IMR-90 (cell line): ENCODE results near the gene CITED4. TPM values are rescaled to one million over a fixed set of nuclear protein-coding genes. Genes with fewer than 3 reads are reported as not detected.
A peak's percentile ranks its signal among the peaks of the same experiment; 100 is the strongest.

Experiments
- ATAC-seq: fragments of 200-7000 bp; cut with Tn5 transposase; 2 replicates; pipeline ENCODE4 v1.9.1; 2020; ENCODE audit warnings: low read depth, mild to moderate bottlenecking, moderate library complexity
- BruUV-seq: library from RNA; stranded (reverse); fragments of 400-500 nt; replicated peaks from 2 replicates; lab custom pipeline; 2021; lab: Mats Ljungman, UMichigan
- CTCF ChIA-PET: fragments of 300-600 bp; formaldehyde crosslinking; extraction: SDS; loops from one replicate; lab custom pipeline; 2021; ENCODE audit warnings: antibody characterized with exemption; lab: Yijun Ruan, JAX
- POLR2A ChIA-PET: fragments of 300-600 bp; sonication (Branson Sonifier 250); formaldehyde crosslinking; loops from one replicate; lab custom pipeline; 2022; ENCODE audit warnings: antibody characterized with exemption; ENCODE audit not compliant: unreplicated experiment; lab: Charles Lee
- DNase-seq: peaks from one replicate; pipeline ENCODE4 v3.0.0; 2013
- H2AFZ ChIP-seq: replicated peaks from 2 replicates; pipeline ENCODE3; 2013; ENCODE audit warnings: low read length, mild to moderate bottlenecking; ENCODE audit not compliant: poor library complexity
- H2AK5ac ChIP-seq: 2 replicates; pipeline ENCODE4 v1.6.1; 2013; ENCODE audit warnings: low read depth, low read length, inconsistent platforms
- H2AK9ac ChIP-seq: replicated peaks from 2 replicates; pipeline ENCODE3; 2013; ENCODE audit warnings: mild to moderate bottlenecking, low read depth, low read length, moderate library complexity; ENCODE audit not compliant: poor library complexity
- H2BK120ac ChIP-seq: 2 replicates; pipeline ENCODE4 v1.6.1; 2013; ENCODE audit warnings: low read depth, low read length, inconsistent platforms
- H2BK15ac ChIP-seq: 3 replicates; pipeline ENCODE4 v1.6.1; 2013; ENCODE audit warnings: low read depth, low read length, inconsistent platforms
- H2BK20ac ChIP-seq: 2 replicates; pipeline ENCODE4 v1.6.1; 2013; ENCODE audit warnings: low read depth, mild to moderate bottlenecking, inconsistent platforms, low read length, moderate library complexity
- H2BK5ac ChIP-seq: 2 replicates; pipeline ENCODE4 v1.6.1; 2013; ENCODE audit warnings: mild to moderate bottlenecking, low read depth, low read length, inconsistent platforms; ENCODE audit not compliant: poor library complexity, severe bottlenecking
- H3K14ac ChIP-seq: replicated peaks from 2 replicates; pipeline ENCODE4 v1.6.1; 2013; ENCODE audit warnings: low read depth, low read length, inconsistent platforms
- H3K18ac ChIP-seq: 2 replicates; pipeline ENCODE4 v1.6.1; 2013; ENCODE audit warnings: low read depth, low read length, control low read depth
- H3K23ac ChIP-seq: 2 replicates; pipeline ENCODE4 v1.6.1; 2013; ENCODE audit warnings: low read depth, low read length, inconsistent platforms
- H3K27ac ChIP-seq: 2 replicates; pipeline ENCODE4 v1.5.1; 2013; ENCODE audit warnings: mild to moderate bottlenecking, control low read depth, low read length; ENCODE audit not compliant: insufficient read depth
- H3K27me3 ChIP-seq: 2 replicates; pipeline ENCODE4 v1.6.1; 2013; ENCODE audit warnings: low read length; ENCODE audit not compliant: control insufficient read depth, insufficient read depth
- H3K36me3 ChIP-seq: 2 replicates; pipeline ENCODE4 v1.6.1; 2013; ENCODE audit warnings: low read length, mixed read lengths; ENCODE audit not compliant: control insufficient read depth, insufficient read depth
- H3K4ac ChIP-seq: 2 replicates; pipeline ENCODE4 v1.6.1; 2013; ENCODE audit warnings: low read depth, low read length, inconsistent platforms
- H3K4me1 ChIP-seq: 2 replicates; pipeline ENCODE4 v1.6.1; 2013; ENCODE audit warnings: low read length, mixed read lengths; ENCODE audit not compliant: control insufficient read depth, insufficient read depth
- H3K4me2 ChIP-seq: 2 replicates; pipeline ENCODE4 v1.6.1; 2013; ENCODE audit warnings: low read depth, mild to moderate bottlenecking, control low read depth, low read length, moderate library complexity
- H3K4me3 ChIP-seq: 2 replicates; pipeline ENCODE4 v1.5.1; 2013; ENCODE audit warnings: low read depth, mild to moderate bottlenecking, control low read depth, low read length, moderate library complexity; ENCODE audit not compliant: insufficient read depth
- H3K56ac ChIP-seq: 2 replicates; pipeline ENCODE4 v1.6.1; 2013; ENCODE audit warnings: low read length, inconsistent platforms; ENCODE audit not compliant: insufficient read depth; ENCODE audit errors: extremely low read depth
- H3K79me1 ChIP-seq, 2 experiments: 2 replicates each; pipeline ENCODE4 v1.6.1; 2013; ENCODE audit warnings: low read length in 2 of 2, inconsistent platforms in 1 of 2, low read depth in 1 of 2
- H3K9ac ChIP-seq: 2 replicates; pipeline ENCODE4 v1.6.1; 2013; ENCODE audit warnings: low read depth, low read length, control low read depth
- H3K9me1 ChIP-seq: 2 replicates; pipeline ENCODE4 v1.6.1; 2013; ENCODE audit warnings: low read length, inconsistent platforms; ENCODE audit not compliant: insufficient read depth
- H3K9me3 ChIP-seq: 2 replicates; pipeline ENCODE4 v1.6.1; 2013; ENCODE audit warnings: low read length; ENCODE audit not compliant: control insufficient read depth, insufficient read depth
- H4K20me1 ChIP-seq: 2 replicates; pipeline ENCODE4 v1.6.1; 2013; ENCODE audit warnings: low read length, inconsistent platforms; ENCODE audit not compliant: insufficient read depth
- H4K5ac ChIP-seq: 2 replicates; pipeline ENCODE4 v1.6.1; 2013; ENCODE audit warnings: mild to moderate bottlenecking, low read depth, low read length, control low read depth
- H4K8ac ChIP-seq, 2 experiments: 2 replicates each; pipeline ENCODE4 v1.6.1; 2013; ENCODE audit warnings: low read depth in 2 of 2, low read length in 2 of 2, control low read depth in 1 of 2, inconsistent platforms in 1 of 2
- H4K91ac ChIP-seq: 2 replicates; pipeline ENCODE4 v1.6.1; 2013; ENCODE audit warnings: low read depth, low read length, inconsistent platforms; ENCODE audit not compliant: insufficient read depth
- BHLHE40 ChIP-seq: fragments of 150-350 bp; IDR thresholded peaks from 2 replicates; pipeline ENCODE4 v1.6.1; 2016; ENCODE audit warnings: mild to moderate bottlenecking, low read depth, low read length
- CEBPB ChIP-seq: IDR thresholded peaks from 2 replicates; pipeline ENCODE4 v1.6.1; 2012; ENCODE audit warnings: low read depth, low read length, improper control_type of control experiment
- CHD1 ChIP-seq: IDR thresholded peaks from 2 replicates; pipeline ENCODE4 v1.6.1; 2012; ENCODE audit warnings: low read depth, low read length, improper control_type of control experiment
- FOS ChIP-seq: fragments of 150-350 bp; IDR thresholded peaks from 2 replicates; pipeline ENCODE4 v1.6.1; 2016; ENCODE audit warnings: low read depth, low read length
- MAFK ChIP-seq: IDR thresholded peaks from 2 replicates; pipeline ENCODE4 v1.6.1; 2012; ENCODE audit warnings: low read depth, low read length, improper control_type of control experiment
- MAZ ChIP-seq: IDR thresholded peaks from 2 replicates; pipeline ENCODE4 v1.6.1; 2012; ENCODE audit warnings: low read depth, mild to moderate bottlenecking, low read length, improper control_type of control experiment, moderate library complexity, borderline replicate concordance
- MXI1 ChIP-seq: IDR thresholded peaks from 2 replicates; pipeline ENCODE4 v1.6.1; 2012; ENCODE audit warnings: low read depth, mild to moderate bottlenecking, low read length, moderate library complexity, borderline replicate concordance
- NFE2L2 ChIP-seq: fragments of 150-350 bp; IDR thresholded peaks from 2 replicates; pipeline ENCODE4 v1.6.1; 2016; ENCODE audit warnings: low read depth, mild to moderate bottlenecking, low read length
- POLR2A ChIP-seq: IDR thresholded peaks from 2 replicates; pipeline ENCODE4 v1.6.1; 2012; ENCODE audit warnings: mild to moderate bottlenecking, low read depth, low read length
- RFX5 ChIP-seq: IDR thresholded peaks from 2 replicates; pipeline ENCODE4 v1.8.0; 2012; ENCODE audit warnings: low read depth, mild to moderate bottlenecking, low read length, moderate library complexity
- SMC3 ChIP-seq: fragments of 150-350 bp; IDR thresholded peaks from 2 replicates; pipeline ENCODE4 v1.6.1; 2016; ENCODE audit warnings: low read depth, mild to moderate bottlenecking, antibody characterized with exemption, low read length, moderate library complexity
- whole genome bisulfite sequencing, 2 experiments: methylation state at CpG; one replicate each; pipeline versions ENCODE4 v1.1.5 to v1.1.7; 2013; ENCODE audit warnings: missing lambda C conversion rate in 2 of 2; ENCODE audit not compliant: insufficient read length in 1 of 2; ENCODE audit errors: extremely low coverage in 2 of 2; 5-methylcytosine and 5-hydroxymethylcytosine counted together
- dilution Hi-C: fragments of 300-500 bp; cut with HindIII; formaldehyde crosslinking; loops from one replicate; pipeline ENCODE4 v1.14.3; 2018; ENCODE audit warnings: low sequenced_read_pairs; ENCODE audit not compliant: unreplicated experiment
- in situ Hi-C: fragments of 300-500 bp; cut with MboI; formaldehyde crosslinking; loops from 3 replicates; pipeline ENCODE4 v1.14.3; 2019; ENCODE audit warnings: low sequenced_read_pairs, inconsistent platforms, mixed read lengths
- intact Hi-C: fragments of 100-400 bp; cut with micrococcal nuclease; formaldehyde crosslinking; loops from 2 replicates; pipeline ENCODE4 v1.10.0; 2022
- polyA plus RNA-seq, 3 experiments: library from polyadenylated mRNA; depleted of rRNA; stranded (reverse); fragments of >200 nt; gene quantifications; 2 replicates each; pipeline ENCODE4 v1.2.3, GENCODE V29; 2012; ENCODE audit warnings: low replicate concordance in 1 of 3
- total RNA-seq: library from RNA; depleted of rRNA; stranded (reverse); fragments of >200 nt; gene quantifications from 2 replicates; pipeline ENCODE4 v1.2.3, GENCODE V29; 2012
- TF ChIP-seq, protein P1 (sequence below): conservative IDR thresholded peaks from 2 replicates; pipeline ENCODE4 v1.5.1; 2012; ENCODE audit warnings: mild to moderate bottlenecking, low read depth, low read length, improper control_type of control experiment
- TF ChIP-seq, protein P2 (sequence below): fragments of 150-350 bp; IDR thresholded peaks from 2 replicates; pipeline ENCODE4 v1.6.1; 2016; ENCODE audit warnings: low read depth, mild to moderate bottlenecking, low read length, moderate library complexity, borderline replicate concordance
- TF ChIP-seq, protein P3 (sequence below): fragments of 150-350 bp; IDR thresholded peaks from 2 replicates; pipeline ENCODE4 v1.6.1; 2017; ENCODE audit warnings: mild to moderate bottlenecking, antibody characterized with exemption, low read length, low read depth

Gene CITED4
- total and polyA plus RNA-seq, 2 of the 4 experiments (the other 2 are of a cell fraction): under 0.01 to 1.6 TPM

DNA sequence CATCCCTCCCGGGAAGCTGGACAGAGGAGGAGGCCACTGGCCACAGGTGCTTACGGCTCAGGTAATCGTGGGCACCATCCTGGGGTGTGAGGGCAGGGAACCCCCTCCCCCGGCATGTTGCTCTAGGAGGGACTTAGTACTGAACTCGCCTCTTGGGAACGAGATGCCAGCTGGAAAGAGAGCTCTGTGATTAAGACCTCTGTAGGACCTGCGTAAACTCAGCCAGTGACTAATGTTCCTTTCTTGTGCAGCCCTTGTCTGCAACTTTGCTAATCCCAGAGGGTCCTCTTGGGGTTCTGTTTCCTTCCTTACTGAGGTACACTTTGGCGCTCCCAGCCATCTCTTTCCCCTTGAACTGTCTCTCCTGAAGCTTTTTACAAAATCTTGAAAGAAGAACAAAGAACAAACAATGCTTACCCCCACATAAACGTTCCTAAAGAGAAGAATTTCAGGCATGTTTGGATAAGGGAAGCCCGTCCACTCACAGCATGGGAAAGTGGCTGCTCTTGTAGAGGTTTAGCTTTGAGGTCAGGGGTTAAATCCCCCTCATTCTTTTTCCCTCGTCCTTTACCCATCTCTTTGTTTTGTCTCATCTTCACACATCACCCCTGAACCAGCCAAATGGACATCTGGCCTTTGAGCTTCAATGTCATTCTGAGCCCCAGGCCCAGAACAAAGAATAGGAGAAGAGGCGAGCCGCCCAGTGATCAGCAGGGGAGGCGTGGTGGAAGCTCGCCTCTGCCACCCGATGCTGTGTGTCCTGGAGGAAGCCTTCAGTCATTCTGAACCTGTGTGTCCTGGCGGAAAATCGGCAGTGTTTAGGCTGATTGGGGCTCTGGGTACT lies 37.4 kb downstream of the CITED4 start:
- ChIA-PET CTCF (no interaction called here), POLR2A (interaction anchor here (0.6 kb wide), 1 partner anchor 90 kb away, joined by 3 read pairs; no protein-coding TSS in a partner anchor)
- Histone ChIP-seq H3K4me3 (no peak overlapping the region), H3K9me3 (no peaks in the 10 kb centered on the region), H4K20me1 (no peaks in the 10 kb centered on the region), H3K23ac (no peak overlapping the region), H3K9ac (no peak overlapping the region), H3K56ac (no peak overlapping the region), H2AFZ (peak overlapping the region; percentile 72), H2AK9ac (peak overlapping the region; percentile 4), H4K91ac (peak overlapping the region; percentile 72), H3K18ac (peak overlapping the region; percentile 80), H2BK5ac (no peak overlapping the region), H2BK120ac (peak overlapping the region; percentile 81), H3K27me3 (peaks cover 6% of the 10 kb centered on the region; the same call in 1 of the 2 replicates), H3K4ac (peak overlapping the region; percentile 88), H3K9me1 (peaks cover 16% of the 10 kb centered on the region), H2AK5ac (peak overlapping the region; percentile 77; the same call in 1 of the 2 replicates), H4K5ac (peak overlapping the region; percentile 50), H2BK20ac (peak overlapping the region; percentile 71), H3K14ac (peak overlapping the region; percentile 57), H3K4me1 (peaks cover 11% of the 10 kb centered on the region), H4K8ac (peak overlapping the region; percentile 59 to 71; a peak in 2 of 4 replicates), H3K4me2 (peak overlapping the region; percentile 29; the same call in 1 of the 2 replicates), H2BK15ac (peak overlapping the region; percentile 72; the same call in 1 of the 3 replicates), H3K36me3 (no peaks in the 10 kb centered on the region), H3K27ac (peak overlapping the region; percentile 55), H3K79me1 (no peaks in the 10 kb centered on the region)
- 36% methylated on average over 2 of the region's 18 CpGs; no CpG with 5 or more reads in 1 of the 2 experiments for WGBS, 2 experiments
- DNase-seq (peak; percentile 82), ATAC-seq (peak; percentile 83)
- dilution Hi-C loops (no loop called here), intact Hi-C loops (no loop called here), in situ Hi-C loops (no loop called here)
- BruUV-seq: no TSS peak
- no peak for TF ChIP-seq MAFK
- TF ChIP-seq CHD1: no peak
- TF ChIP-seq, protein P1, sequence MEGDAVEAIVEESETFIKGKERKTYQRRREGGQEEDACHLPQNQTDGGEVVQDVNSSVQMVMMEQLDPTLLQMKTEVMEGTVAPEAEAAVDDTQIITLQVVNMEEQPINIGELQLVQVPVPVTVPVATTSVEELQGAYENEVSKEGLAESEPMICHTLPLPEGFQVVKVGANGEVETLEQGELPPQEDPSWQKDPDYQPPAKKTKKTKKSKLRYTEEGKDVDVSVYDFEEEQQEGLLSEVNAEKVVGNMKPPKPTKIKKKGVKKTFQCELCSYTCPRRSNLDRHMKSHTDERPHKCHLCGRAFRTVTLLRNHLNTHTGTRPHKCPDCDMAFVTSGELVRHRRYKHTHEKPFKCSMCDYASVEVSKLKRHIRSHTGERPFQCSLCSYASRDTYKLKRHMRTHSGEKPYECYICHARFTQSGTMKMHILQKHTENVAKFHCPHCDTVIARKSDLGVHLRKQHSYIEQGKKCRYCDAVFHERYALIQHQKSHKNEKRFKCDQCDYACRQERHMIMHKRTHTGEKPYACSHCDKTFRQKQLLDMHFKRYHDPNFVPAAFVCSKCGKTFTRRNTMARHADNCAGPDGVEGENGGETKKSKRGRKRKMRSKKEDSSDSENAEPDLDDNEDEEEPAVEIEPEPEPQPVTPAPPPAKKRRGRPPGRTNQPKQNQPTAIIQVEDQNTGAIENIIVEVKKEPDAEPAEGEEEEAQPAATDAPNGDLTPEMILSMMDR: no peak
- TF ChIP-seq, protein P2, sequence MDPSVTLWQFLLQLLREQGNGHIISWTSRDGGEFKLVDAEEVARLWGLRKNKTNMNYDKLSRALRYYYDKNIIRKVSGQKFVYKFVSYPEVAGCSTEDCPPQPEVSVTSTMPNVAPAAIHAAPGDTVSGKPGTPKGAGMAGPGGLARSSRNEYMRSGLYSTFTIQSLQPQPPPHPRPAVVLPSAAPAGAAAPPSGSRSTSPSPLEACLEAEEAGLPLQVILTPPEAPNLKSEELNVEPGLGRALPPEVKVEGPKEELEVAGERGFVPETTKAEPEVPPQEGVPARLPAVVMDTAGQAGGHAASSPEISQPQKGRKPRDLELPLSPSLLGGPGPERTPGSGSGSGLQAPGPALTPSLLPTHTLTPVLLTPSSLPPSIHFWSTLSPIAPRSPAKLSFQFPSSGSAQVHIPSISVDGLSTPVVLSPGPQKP: no peak
- TF ChIP-seq MAZ: 0 out of 2 replicates have a peak, but pooled peaks have one; percentile 7
- no peak for TF ChIP-seq SMC3
- TF ChIP-seq, protein P3, sequence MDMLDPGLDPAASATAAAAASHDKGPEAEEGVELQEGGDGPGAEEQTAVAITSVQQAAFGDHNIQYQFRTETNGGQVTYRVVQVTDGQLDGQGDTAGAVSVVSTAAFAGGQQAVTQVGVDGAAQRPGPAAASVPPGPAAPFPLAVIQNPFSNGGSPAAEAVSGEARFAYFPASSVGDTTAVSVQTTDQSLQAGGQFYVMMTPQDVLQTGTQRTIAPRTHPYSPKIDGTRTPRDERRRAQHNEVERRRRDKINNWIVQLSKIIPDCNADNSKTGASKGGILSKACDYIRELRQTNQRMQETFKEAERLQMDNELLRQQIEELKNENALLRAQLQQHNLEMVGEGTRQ: no peak
- TF ChIP-seq CEBPB: no peak
- TF ChIP-seq MXI1: no peak
- no peak for TF ChIP-seq POLR2A
- TF ChIP-seq FOS: peak; percentile 19; the same call in 1 of the 2 replicates
- no peak for TF ChIP-seq NFE2L2
- no peak for TF ChIP-seq RFX5
- TF ChIP-seq BHLHE40: no peak
